HG02840 (cell line): ENCODE measurements around the gene TBC1D17.
"Not testable (repeated sequence)": the region's sequence is repeated elsewhere in the genome, so short reads cannot be mapped to it uniquely, and the experiment has no call there.

Source experiments
- ATAC-seq: cut with Tn5 transposase; IDR thresholded peaks from one replicate; pipeline ENCODE4 v1.9.1; 2021; ENCODE audit warnings: mild to moderate bottlenecking, moderate library complexity, moderate number of reproducible peaks; ENCODE audit not compliant: unreplicated experiment, low FRiP score

Gene TBC1D17

DNA sequence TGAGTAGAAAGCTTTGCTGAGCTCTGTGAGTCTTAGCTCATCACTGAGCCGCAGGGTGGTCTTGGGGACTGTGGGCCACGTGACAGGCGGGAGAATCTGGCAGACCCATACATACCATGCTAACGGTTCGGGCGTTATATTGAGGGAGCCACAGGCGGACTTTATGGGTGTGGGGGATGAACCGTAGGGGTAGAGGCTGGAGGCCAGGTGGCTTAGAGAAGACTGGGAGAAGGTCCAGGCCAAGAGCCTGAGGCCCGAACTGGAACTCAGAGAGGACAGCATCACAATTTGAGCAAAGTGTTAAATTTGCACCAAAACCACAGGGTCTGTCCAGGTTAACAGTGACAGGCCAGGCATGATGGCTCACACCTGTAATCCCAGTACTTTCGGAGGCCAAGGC lies 36.2 kb downstream of the TBC1D17 start:
- no peak for ATAC-seq

- no peak for ATAC-seq
Observed at GRCh38 chr19:49915271-49915670, 37.8 kb downstream of the TBC1D17 start.

GRCh38 chr19:49916839-49917733 lies 39.6 kb downstream of the TBC1D17 start:
- no peak for ATAC-seq

- no peak for ATAC-seq
Observed at GRCh38 chr19:49918089-49918488, 40.6 kb downstream of the TBC1D17 start.

DNA sequence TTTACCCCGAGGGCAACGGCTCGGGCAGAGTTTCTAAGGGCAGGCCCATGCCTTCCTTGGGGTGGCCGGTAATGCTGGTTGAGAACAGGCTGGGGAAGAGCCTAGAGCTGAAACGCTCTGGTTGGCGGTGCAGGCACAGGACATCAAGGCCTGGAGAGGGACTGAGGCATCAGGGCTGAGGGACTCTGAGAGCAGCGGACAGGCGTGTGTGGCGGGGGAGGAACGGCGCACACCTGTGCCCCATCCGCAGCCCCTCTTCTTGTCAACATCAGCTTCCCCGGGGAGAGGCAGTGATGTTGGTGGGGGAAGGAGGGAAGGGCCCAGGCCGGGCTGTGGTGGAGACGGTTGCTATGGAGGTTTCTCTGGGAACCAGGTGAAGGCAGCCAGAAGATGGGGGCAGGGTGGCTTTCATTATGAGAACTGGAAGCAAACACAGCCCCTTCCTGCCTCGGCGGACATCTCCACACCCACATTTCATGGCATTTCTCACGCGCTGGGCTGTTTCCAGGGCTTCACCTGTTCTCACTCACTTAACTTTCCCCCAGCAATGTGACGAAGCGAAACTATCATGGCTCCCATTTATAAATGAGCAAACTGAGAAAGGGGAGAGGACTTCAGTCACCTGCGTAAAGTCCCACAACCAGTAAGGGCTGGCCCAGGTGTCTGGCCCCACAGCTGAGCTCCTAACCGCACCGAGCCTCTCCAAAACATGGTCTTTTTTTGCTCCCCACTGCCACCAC lies 43.3 kb downstream of the TBC1D17 start:
- ATAC-seq, result no peak

DNA sequence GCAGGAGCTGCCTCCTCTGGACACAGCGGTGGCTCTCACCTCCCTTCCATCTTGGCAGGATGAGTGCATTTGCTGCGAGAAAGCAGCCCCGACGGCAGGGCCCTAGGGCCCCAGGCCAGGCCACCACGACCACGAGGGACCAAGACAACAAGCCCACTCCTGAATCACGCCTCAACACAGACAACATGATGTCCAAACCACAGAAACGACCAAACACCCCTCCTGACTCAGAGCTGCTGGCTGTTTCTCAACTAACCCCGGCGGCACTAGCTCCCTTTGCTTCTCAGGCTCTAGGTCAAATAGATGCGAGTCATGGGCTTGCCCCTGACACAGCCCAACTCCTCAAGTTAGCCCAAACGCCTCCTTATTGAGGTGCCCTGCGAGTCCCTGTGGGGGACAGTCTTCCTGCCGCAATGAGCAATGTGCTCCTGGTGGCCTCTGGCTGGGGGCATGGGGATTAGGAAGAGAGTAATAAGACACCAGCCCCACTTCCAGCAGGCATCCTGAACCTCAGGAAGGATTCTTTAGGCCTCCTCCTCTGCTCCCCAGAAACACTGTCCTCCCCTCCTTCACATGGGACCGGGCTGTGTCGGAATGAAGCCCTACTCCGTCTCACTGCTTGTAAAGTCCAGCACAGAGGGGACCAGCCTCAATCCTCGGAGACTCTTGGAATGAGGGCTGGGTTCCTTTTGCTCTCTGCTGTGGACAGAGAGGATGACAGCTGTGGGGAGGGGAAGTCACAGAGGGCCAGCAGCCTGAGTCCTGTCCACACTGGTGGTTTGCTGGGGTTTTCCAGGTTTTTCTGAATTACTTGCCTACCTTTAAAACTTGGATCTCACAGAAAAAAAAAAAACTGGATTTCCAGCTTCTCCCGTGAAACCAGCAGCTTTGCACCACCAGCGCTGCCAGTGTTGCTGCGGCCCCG lies 44.6 kb downstream of the TBC1D17 start:
- no peak for ATAC-seq

- ATAC-seq, result no peak
Observed at GRCh38 chr19:49923055-49924003, 45.8 kb downstream of the TBC1D17 start.

GRCh38 chr19:49924004-49924880 lies 46.7 kb downstream of the TBC1D17 start:
- no peak for ATAC-seq

GRCh38 chr19:49924881-49925210 lies 47.3 kb downstream of the TBC1D17 start:
- ATAC-seq, result not testable (repeated sequence)

DNA sequence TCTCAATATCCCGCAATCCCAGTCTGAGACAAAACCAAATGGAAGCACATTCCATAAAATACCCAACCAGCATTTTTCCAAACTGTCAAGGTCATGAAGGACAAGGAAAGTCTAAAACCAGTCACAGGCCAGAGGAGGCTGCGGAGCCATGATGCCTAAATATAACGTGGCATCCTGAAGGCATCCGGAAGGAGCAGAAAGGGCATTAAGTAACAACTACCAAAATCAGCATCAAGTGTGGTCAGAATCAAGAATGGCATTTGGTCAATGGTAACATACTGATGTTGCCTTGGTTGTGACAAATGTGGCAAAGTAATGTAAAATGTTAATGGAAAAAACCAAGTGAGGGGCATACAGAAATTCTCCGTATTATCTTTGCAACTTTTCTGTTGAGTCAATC lies 48.0 kb downstream of the TBC1D17 start:
- no peak for ATAC-seq

- no peak for ATAC-seq
Observed at GRCh38 chr19:49926515-49926914, 49.0 kb downstream of the TBC1D17 start.

GRCh38 chr19:49927526-49928264 lies 50.2 kb downstream of the TBC1D17 start:
- no peak for ATAC-seq

DNA sequence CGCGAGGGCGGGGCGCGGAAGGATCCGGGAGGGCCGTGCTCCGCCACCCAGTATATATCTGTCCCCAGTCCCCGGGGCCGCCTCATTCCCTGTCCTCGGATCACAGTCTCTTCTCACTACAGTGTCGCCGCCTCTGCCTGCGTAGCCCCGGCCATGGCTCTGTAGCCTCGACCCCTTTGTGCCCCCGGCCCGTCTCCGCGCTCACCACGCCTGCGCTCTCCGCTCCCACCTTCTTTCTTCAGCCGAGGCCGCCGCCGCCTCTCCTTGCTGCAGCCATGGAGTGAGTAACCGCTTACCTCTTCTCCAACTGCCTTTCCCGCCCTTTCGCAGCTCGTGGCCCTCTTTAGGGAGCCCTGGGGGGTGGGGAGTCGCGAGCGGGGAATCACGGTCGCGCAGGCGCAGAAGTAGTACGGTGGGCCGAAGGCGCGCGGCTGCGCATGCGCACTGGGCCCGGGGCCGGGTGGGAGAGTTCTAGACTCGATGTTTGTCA lies 51.7 kb downstream of the TBC1D17 start, which contains the start of the genes ATF5 and NUP62:
Gene ATF5 (plus strand): TSS at position 85 of the 490 bp plus-strand sequence. CDS start 1,646 bp downstream, outside the sequence.
Gene NUP62 (minus strand): TSS at position 384 of the 490 bp plus-strand sequence. CDS start 19,697 bp downstream, outside the sequence.
- ATAC-seq, result peak; percentile 53

DNA sequence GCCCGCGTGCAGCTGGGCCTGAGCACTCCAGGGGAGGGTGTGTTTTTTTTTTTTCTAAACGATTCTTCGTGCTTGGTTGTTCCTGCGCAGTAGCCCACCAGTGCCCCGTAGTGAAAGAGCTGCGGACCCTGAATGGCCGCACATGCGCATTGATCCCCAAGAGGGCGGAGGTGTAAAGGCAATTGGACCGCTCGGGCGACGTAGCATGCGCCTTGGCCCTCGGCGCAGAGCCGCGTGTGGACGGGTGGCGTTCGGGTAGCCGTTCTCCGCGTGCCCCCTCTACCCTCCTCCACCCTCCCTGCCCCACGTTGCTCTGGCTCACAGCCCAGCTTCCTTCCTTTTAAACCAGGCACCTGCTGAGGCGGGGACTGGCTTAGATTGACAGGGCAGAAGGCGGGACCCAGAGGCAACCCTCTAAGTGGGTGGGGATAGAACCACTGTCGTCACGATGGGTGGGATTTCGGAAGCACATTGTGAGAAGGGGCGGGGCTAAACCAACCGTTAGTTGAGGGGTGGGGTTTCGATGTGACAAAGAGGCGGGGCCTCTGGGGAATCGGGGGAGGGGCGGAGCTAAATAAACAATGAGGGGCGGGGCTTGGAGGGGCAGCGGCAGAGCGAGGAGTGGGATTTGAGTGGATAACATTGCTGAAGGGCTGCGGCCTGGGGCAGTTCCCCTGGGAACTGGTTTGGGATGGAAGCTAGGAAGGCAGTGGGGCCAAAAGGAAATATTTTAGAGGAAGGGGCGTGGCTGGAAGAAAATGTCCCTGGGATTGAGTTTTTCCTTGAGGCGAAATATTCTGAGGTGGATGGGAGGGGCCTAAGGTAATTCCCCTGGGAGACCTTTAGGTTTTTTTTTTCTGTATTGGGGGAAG lies 52.3 kb downstream of the TBC1D17 start:
- peak; percentile 61 for ATAC-seq

DNA sequence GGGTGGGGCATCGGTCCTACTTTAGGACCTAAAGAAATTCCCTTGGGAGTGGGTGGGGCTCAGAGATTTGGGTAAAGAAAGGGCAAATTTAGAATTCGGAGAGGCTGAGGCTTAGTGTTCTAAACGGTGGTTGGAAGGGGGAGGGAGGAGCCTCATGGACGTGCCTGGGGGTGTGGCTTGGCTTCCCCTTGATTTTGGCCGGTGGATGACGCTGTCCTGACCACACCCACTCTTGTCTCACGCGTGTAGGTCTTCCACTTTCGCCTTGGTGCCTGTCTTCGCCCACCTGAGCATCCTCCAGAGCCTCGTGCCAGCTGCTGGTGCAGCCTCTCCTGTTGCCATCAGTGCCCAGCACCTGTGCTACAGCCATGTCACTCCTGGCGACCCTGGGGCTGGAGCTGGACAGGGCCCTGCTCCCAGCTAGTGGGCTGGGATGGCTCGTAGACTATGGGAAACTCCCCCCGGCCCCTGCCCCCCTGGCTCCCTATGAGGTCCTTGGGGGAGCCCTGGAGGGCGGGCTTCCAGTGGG lies 53.0 kb downstream of the TBC1D17 start:
- no peak for ATAC-seq

DNA sequence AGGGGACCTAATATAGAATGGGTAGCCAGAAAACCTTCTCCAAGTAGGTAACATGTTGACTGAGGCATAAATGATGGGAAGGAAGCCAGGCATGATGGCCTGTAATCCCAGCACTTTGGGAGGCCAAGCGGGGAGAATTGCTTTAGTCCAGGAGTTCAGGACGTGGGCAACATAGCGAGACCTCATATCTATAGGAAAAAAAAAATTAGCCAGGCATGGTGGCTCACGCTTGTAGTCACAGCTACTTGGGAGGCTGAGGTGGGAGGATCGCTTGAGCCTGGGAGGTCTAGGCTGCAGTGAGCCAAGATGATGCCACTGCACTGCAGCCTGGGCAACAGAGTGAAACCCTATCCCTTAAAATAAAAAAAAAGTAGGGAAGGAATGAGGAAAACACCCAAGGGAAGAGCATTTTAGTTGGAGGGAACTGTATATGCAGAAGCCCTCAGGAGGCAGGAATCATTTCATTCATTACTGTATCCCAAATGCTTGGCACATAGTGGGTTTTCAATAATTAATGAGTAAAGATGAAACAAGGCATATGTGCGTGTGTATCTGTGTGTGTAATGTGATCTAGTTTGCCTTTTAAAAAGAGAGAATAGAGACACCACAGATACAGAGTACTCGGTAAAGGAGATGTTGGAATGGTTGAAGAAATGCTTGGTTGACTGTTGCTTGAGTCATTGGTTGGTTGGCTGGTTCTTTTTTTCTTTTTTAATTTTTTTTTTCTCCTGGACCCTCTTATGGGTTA lies 54.0 kb downstream of the TBC1D17 start:
- ATAC-seq, result no peak
